GM18502 (cell line): ENCODE measurements around the gene SLC36A2.

Experiments
- ATAC-seq: cut with Tn5 transposase; IDR thresholded peaks from one replicate; pipeline ENCODE4 v1.9.1; 2021; ENCODE audit warnings: mild to moderate bottlenecking; ENCODE audit not compliant: unreplicated experiment, poor library complexity

SLC36A2 gene

GRCh38 chr5:151286246-151286645 is 61.1 kb downstream of the SLC36A2 start:
- no peak for ATAC-seq

- no peak for ATAC-seq
Measured at GRCh38 chr5:151285683-151286082, 61.7 kb downstream of the SLC36A2 start.

GRCh38 chr5:151284392-151284967 is 62.9 kb downstream of the SLC36A2 start:
- no peak for ATAC-seq

- no peak for ATAC-seq
Measured at GRCh38 chr5:151283120-151283825, 64.1 kb downstream of the SLC36A2 start.

DNA sequence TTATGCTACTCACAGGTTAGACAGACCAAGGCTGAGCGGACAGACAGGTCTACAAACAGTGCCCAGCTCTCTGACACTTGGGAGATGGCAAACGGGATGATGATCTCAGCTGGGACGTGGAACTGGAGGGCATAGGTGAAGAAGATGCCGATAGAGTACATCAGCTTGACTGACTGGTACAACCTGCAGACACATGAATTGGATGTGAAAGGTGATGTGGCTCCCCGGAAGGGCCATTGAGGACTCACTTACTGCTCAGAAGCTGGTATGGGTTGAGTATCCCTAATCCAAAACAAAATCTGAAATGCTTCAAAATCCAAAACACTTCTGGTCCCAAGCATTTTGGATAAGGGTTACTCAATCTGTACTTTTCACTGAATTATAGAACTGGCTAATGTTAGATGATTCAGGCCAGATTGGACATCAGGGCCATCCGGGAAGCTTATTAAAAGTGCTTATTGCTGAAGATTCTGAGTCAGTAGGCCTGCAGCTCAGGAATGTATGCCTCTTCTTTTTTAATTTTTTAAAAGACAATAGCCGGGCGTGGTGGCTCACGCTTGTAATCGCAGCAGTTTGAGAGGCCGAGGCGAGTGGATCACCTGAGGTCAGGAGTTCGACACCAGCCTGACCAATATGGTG is 66.2 kb downstream of the SLC36A2 start:
- ATAC-seq, result no peak

DNA sequence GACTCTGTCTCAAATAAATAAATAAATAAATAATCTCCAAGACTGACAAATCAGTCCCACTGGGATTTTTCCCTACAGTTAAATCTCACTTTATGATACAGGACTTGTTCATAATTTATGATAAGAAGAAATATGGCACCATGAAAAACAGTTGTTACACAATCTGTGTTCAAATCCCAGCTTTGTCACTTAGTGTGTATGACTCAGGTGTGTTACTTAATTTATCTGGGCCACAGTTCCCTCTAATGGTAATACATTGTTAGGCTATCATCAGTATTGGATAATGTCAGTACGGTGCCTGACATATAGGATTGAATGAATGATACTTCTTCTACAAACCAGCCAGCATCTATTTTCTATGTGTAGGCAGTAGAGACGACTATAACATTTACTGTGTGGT is 66.9 kb downstream of the SLC36A2 start:
- no peak for ATAC-seq

DNA sequence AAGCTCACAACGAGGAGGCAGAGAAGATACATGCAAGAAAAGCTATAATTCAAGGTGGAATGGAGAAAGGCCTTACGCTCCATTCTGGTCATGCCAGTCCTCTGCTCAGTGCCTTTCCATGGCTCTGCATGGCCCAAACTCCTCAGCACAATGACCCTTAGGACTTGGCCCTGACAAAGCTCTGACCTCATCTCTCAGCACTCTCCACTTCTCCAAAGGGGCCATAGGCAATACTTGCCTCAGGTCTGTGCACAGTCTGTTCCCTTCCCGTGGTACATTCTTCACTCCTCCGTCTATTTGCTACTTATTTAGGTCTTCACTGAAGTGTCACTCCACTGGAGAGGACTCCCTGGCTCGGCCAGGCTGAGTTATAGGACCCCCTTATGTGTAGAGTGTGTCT is 68.5 kb downstream of the SLC36A2 start:
- ATAC-seq, result no peak

GRCh38 chr5:151275803-151276202 is 71.6 kb downstream of the SLC36A2 start:
- no peak for ATAC-seq

DNA sequence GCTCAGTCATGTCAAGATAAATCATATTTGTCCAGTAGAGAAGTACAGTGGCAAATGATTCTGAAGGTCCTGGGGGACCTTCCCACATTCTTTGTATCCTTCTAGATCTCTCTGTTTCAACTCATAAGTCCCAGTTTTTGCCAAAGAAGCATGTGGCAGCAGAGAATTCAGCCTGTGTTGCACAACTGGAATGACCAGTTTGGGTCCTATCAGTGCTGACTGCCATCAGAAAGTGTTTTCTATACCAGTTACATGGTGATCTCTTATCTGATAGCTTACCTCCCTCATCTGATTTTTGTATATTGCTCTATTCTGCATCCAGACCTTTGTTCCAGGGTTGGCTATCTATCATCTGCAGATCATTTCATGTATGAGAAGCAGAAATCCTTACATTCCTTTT is 72.7 kb downstream of the SLC36A2 start:
- ATAC-seq, result no peak

DNA sequence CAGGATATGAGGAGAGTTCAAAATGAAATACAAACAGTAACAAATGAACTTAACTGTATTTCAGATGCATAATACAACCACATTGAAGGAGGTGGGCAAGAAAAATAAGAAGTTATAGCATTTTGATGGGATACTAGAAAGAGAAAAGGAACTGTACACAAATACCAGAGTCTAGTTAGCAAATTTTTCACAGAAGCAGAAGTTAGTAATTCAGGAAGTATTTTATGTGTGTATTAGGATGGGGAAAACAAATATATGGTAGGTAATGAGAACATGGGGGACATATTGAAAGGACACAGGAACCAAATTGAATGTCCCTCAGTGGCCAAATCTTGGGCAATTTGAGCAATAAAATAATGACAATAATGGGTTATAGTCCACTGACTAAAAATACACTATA is 76.0 kb downstream of the SLC36A2 start:
- no peak for ATAC-seq

DNA sequence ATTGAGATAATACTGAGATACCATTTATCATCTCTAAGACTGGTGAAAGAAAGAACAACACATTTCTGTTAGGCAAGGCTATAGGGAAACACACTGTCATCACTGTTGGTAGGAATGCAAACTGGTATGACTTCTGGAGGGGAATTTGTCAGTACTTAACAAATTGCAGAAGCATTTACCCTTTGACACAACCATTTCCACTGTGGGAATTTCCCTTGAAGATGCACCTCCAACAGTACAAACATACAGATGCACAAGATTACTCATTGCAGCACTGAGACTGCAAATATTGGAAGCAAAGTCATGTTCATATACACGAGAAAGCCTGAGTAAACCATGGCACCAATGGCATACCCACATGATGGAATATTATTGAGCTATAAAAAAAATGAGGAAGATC is 76.8 kb downstream of the SLC36A2 start:
- peak; percentile 96 for ATAC-seq

DNA sequence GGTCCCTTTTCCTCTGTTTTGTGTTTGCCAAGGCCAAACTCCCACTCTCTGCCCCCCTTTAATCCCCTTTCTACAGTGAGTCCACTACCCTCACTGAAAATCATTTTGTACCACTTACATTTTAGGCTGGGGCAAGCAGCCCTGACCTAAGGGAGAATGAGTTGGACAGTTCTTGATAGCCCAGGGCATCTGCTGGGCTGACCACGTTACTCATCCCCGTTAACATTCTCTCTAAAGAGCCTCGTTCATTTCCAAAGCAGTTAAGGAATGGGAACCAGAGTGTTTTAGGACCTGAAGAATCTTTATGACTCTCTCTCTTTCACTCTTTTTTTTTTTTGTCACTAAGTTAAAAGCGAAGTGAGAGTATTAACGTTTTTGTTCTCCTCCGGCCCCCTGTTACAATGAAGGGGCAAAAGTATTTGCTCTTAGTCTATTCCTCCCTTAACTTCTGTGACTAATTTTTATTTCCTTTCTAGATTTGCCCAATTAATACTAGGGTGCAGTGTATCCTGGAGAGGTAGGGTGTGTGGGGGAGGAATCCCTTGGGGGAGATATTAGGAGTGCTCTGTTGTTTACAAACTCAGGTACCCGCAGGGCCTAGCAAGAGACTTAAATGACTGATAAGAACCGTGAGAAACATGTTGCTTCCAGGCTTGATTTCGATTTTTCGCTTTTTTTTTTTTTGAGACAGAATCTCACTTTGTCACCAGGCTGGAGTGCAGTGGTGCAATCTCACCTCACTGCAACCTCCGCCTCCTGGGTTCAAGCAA is 79.7 kb downstream of the SLC36A2 start:
- no peak for ATAC-seq
